Superior temporal gyrus (tissue), 1 donor: ENCODE data around the gene FADD.
A peak's percentile ranks its signal among the peaks of the same experiment; 100 is the strongest.
"Not testable (repeated sequence)": the region's sequence is repeated elsewhere in the genome, so short reads cannot be mapped to it uniquely, and the experiment has no call there.

Experiments
- DNase-seq: peaks from one replicate; pipeline ENCODE4 v3.0.0-alpha.2; 2016; ENCODE audit errors: extremely low spot score

Gene FADD

GRCh38 chr11:70182266-70182665, 20.8 kb upstream of the FADD start:
- no peak for DNase-seq

GRCh38 chr11:70183032-70183431, 20.1 kb upstream of the FADD start:
- DNase-seq, result no peak

- DNase-seq, result no peak
These were observed 19.5 kb upstream of the FADD start for GRCh38 chr11:70183483-70184176.

- DNase-seq, result no peak
These were observed 18.7 kb upstream of the FADD start for GRCh38 chr11:70184396-70184795.

- DNase-seq, result no peak
These were observed 17.6 kb upstream of the FADD start for GRCh38 chr11:70185348-70186055.

- no peak for DNase-seq
These were observed 16.7 kb upstream of the FADD start for GRCh38 chr11:70186420-70186819.

- no peak for DNase-seq
These were observed 16.2 kb upstream of the FADD start for GRCh38 chr11:70186936-70187335.

- no peak for DNase-seq
These were observed 15.3 kb upstream of the FADD start for GRCh38 chr11:70187771-70188170.

- no peak for DNase-seq
These were observed 13.5 kb upstream of the FADD start for GRCh38 chr11:70189622-70190021.

GRCh38 chr11:70191495-70192140, 11.5 kb upstream of the FADD start:
- peak; percentile 27 for DNase-seq

- no peak for DNase-seq
These were observed 10.3 kb upstream of the FADD start for GRCh38 chr11:70192666-70193410.

- no peak for DNase-seq
These were observed 9.4 kb upstream of the FADD start for GRCh38 chr11:70193411-70194292.

GRCh38 chr11:70194792-70195791, 8.0 kb upstream of the FADD start:
- DNase-seq, result no peak

- DNase-seq, result no peak
These were observed 2.8 kb upstream of the FADD start for GRCh38 chr11:70200212-70200844.

GRCh38 chr11:70201047-70201446, 2.0 kb upstream of the FADD start:
- DNase-seq, result not testable (repeated sequence)

- DNase-seq, result no peak
These were observed 924 bp upstream of the FADD start for GRCh38 chr11:70201882-70202861.

- DNase-seq, result peak; percentile 37
These were observed 812 bp downstream of the FADD start for GRCh38 chr11:70203751-70204465.

- DNase-seq, result no peak
These were observed 1.3 kb downstream of the FADD start for GRCh38 chr11:70204466-70204799.
